IMR-90 (cell line): ENCODE results near the gene PSMA2. TPM values are rescaled to one million over a fixed set of nuclear protein-coding genes. Genes with fewer than 3 reads are reported as not detected.

Experiments used
- ATAC-seq: fragments of 200-7000 bp; cut with Tn5 transposase; 2 replicates; pipeline ENCODE4 v1.9.1; 2020; ENCODE audit warnings: low read depth, mild to moderate bottlenecking, moderate library complexity
- BruUV-seq: library from RNA; stranded (reverse); fragments of 400-500 nt; replicated peaks from 2 replicates; lab custom pipeline; 2021; lab: Mats Ljungman, UMichigan
- CTCF ChIA-PET: fragments of 300-600 bp; formaldehyde crosslinking; extraction: SDS; loops from one replicate; lab custom pipeline; 2021; ENCODE audit warnings: antibody characterized with exemption; lab: Yijun Ruan, JAX
- POLR2A ChIA-PET: fragments of 300-600 bp; sonication (Branson Sonifier 250); formaldehyde crosslinking; loops from one replicate; lab custom pipeline; 2022; ENCODE audit warnings: antibody characterized with exemption; ENCODE audit not compliant: unreplicated experiment; lab: Charles Lee
- DNase-seq: peaks from one replicate; pipeline ENCODE4 v3.0.0; 2013
- H2AFZ ChIP-seq: replicated peaks from 2 replicates; pipeline ENCODE3; 2013; ENCODE audit warnings: low read length, mild to moderate bottlenecking; ENCODE audit not compliant: poor library complexity
- H2AK5ac ChIP-seq: 2 replicates; pipeline ENCODE4 v1.6.1; 2013; ENCODE audit warnings: low read depth, low read length, inconsistent platforms
- H2AK9ac ChIP-seq: replicated peaks from 2 replicates; pipeline ENCODE3; 2013; ENCODE audit warnings: mild to moderate bottlenecking, low read depth, low read length, moderate library complexity; ENCODE audit not compliant: poor library complexity
- H2BK120ac ChIP-seq: 2 replicates; pipeline ENCODE4 v1.6.1; 2013; ENCODE audit warnings: low read depth, low read length, inconsistent platforms
- H2BK15ac ChIP-seq: 3 replicates; pipeline ENCODE4 v1.6.1; 2013; ENCODE audit warnings: low read depth, low read length, inconsistent platforms
- H2BK20ac ChIP-seq: 2 replicates; pipeline ENCODE4 v1.6.1; 2013; ENCODE audit warnings: low read depth, mild to moderate bottlenecking, inconsistent platforms, low read length, moderate library complexity
- H2BK5ac ChIP-seq: 2 replicates; pipeline ENCODE4 v1.6.1; 2013; ENCODE audit warnings: mild to moderate bottlenecking, low read depth, low read length, inconsistent platforms; ENCODE audit not compliant: poor library complexity, severe bottlenecking
- H3K14ac ChIP-seq: replicated peaks from 2 replicates; pipeline ENCODE4 v1.6.1; 2013; ENCODE audit warnings: low read depth, low read length, inconsistent platforms
- H3K18ac ChIP-seq: 2 replicates; pipeline ENCODE4 v1.6.1; 2013; ENCODE audit warnings: low read depth, low read length, control low read depth
- H3K23ac ChIP-seq: 2 replicates; pipeline ENCODE4 v1.6.1; 2013; ENCODE audit warnings: low read depth, low read length, inconsistent platforms
- H3K27ac ChIP-seq: 2 replicates; pipeline ENCODE4 v1.5.1; 2013; ENCODE audit warnings: mild to moderate bottlenecking, control low read depth, low read length; ENCODE audit not compliant: insufficient read depth
- H3K27me3 ChIP-seq: 2 replicates; pipeline ENCODE4 v1.6.1; 2013; ENCODE audit warnings: low read length; ENCODE audit not compliant: control insufficient read depth, insufficient read depth
- H3K36me3 ChIP-seq: 2 replicates; pipeline ENCODE4 v1.6.1; 2013; ENCODE audit warnings: low read length, mixed read lengths; ENCODE audit not compliant: control insufficient read depth, insufficient read depth
- H3K4ac ChIP-seq: 2 replicates; pipeline ENCODE4 v1.6.1; 2013; ENCODE audit warnings: low read depth, low read length, inconsistent platforms
- H3K4me1 ChIP-seq: 2 replicates; pipeline ENCODE4 v1.6.1; 2013; ENCODE audit warnings: low read length, mixed read lengths; ENCODE audit not compliant: control insufficient read depth, insufficient read depth
- H3K4me2 ChIP-seq: 2 replicates; pipeline ENCODE4 v1.6.1; 2013; ENCODE audit warnings: low read depth, mild to moderate bottlenecking, control low read depth, low read length, moderate library complexity
- H3K4me3 ChIP-seq: 2 replicates; pipeline ENCODE4 v1.5.1; 2013; ENCODE audit warnings: low read depth, mild to moderate bottlenecking, control low read depth, low read length, moderate library complexity; ENCODE audit not compliant: insufficient read depth
- H3K56ac ChIP-seq: 2 replicates; pipeline ENCODE4 v1.6.1; 2013; ENCODE audit warnings: low read length, inconsistent platforms; ENCODE audit not compliant: insufficient read depth; ENCODE audit errors: extremely low read depth
- H3K79me1 ChIP-seq, 2 experiments: 2 replicates each; pipeline ENCODE4 v1.6.1; 2013; ENCODE audit warnings: low read length in 2 of 2, inconsistent platforms in 1 of 2, low read depth in 1 of 2
- H3K9ac ChIP-seq: 2 replicates; pipeline ENCODE4 v1.6.1; 2013; ENCODE audit warnings: low read depth, low read length, control low read depth
- H3K9me1 ChIP-seq: 2 replicates; pipeline ENCODE4 v1.6.1; 2013; ENCODE audit warnings: low read length, inconsistent platforms; ENCODE audit not compliant: insufficient read depth
- H3K9me3 ChIP-seq: 2 replicates; pipeline ENCODE4 v1.6.1; 2013; ENCODE audit warnings: low read length; ENCODE audit not compliant: control insufficient read depth, insufficient read depth
- H4K20me1 ChIP-seq: 2 replicates; pipeline ENCODE4 v1.6.1; 2013; ENCODE audit warnings: low read length, inconsistent platforms; ENCODE audit not compliant: insufficient read depth
- H4K5ac ChIP-seq: 2 replicates; pipeline ENCODE4 v1.6.1; 2013; ENCODE audit warnings: mild to moderate bottlenecking, low read depth, low read length, control low read depth
- H4K8ac ChIP-seq, 2 experiments: 2 replicates each; pipeline ENCODE4 v1.6.1; 2013; ENCODE audit warnings: low read depth in 2 of 2, low read length in 2 of 2, control low read depth in 1 of 2, inconsistent platforms in 1 of 2
- H4K91ac ChIP-seq: 2 replicates; pipeline ENCODE4 v1.6.1; 2013; ENCODE audit warnings: low read depth, low read length, inconsistent platforms; ENCODE audit not compliant: insufficient read depth
- POLR2A ChIP-seq: IDR thresholded peaks from 2 replicates; pipeline ENCODE4 v1.6.1; 2012; ENCODE audit warnings: mild to moderate bottlenecking, low read depth, low read length
- RCOR1 ChIP-seq: IDR thresholded peaks from 2 replicates; pipeline ENCODE4 v1.6.1; 2012; ENCODE audit warnings: mild to moderate bottlenecking, low read length, improper control_type of control experiment; ENCODE audit not compliant: insufficient replicate concordance
- RFX5 ChIP-seq: IDR thresholded peaks from 2 replicates; pipeline ENCODE4 v1.8.0; 2012; ENCODE audit warnings: low read depth, mild to moderate bottlenecking, low read length, moderate library complexity
- WGBS, 2 experiments: methylation state at CpG; one replicate each; pipeline versions ENCODE4 v1.1.5 to v1.1.7; 2013; ENCODE audit warnings: missing lambda C conversion rate in 2 of 2; ENCODE audit not compliant: insufficient read length in 1 of 2; ENCODE audit errors: extremely low coverage in 2 of 2; 5-methylcytosine and 5-hydroxymethylcytosine counted together
- dilution Hi-C: fragments of 300-500 bp; cut with HindIII; formaldehyde crosslinking; loops from one replicate; pipeline ENCODE4 v1.14.3; 2018; ENCODE audit warnings: low sequenced_read_pairs; ENCODE audit not compliant: unreplicated experiment
- in situ Hi-C: fragments of 300-500 bp; cut with MboI; formaldehyde crosslinking; loops from 3 replicates; pipeline ENCODE4 v1.14.3; 2019; ENCODE audit warnings: low sequenced_read_pairs, inconsistent platforms, mixed read lengths
- intact Hi-C: fragments of 100-400 bp; cut with micrococcal nuclease; formaldehyde crosslinking; loops from 2 replicates; pipeline ENCODE4 v1.10.0; 2022
- polyA plus RNA-seq, 3 experiments: library from polyadenylated mRNA; depleted of rRNA; stranded (reverse); fragments of >200 nt; gene quantifications; 2 replicates each; pipeline ENCODE4 v1.2.3, GENCODE V29; 2012; ENCODE audit warnings: low replicate concordance in 1 of 3
- total RNA-seq: library from RNA; depleted of rRNA; stranded (reverse); fragments of >200 nt; gene quantifications from 2 replicates; pipeline ENCODE4 v1.2.3, GENCODE V29; 2012

PSMA2 gene
- total and polyA plus RNA-seq, 2 of the 4 experiments (the other 2 are of a cell fraction), result 106 to 138 TPM

- Histone ChIP-seq H3K9me3 (no peaks in the 10 kb centered on the region), H3K36me3 (peaks cover 21% of the 10 kb centered on the region), H3K4me2 (no peak overlapping the region), H3K79me1 (peaks cover 11 to 41% of the 10 kb centered on the region in 2 experiments), H4K91ac (no peak overlapping the region), H3K4me1 (peaks cover 2% of the 10 kb centered on the region; the same call in 1 of the 2 replicates), H2AK9ac (no peak overlapping the region), H3K14ac (no peak overlapping the region), H4K20me1 (peaks cover 23% of the 10 kb centered on the region), H4K5ac (no peak overlapping the region), H2BK20ac (no peak overlapping the region), H2BK5ac (no peak overlapping the region), H2AK5ac (no peak overlapping the region), H3K27ac (no peak overlapping the region), H3K4me3 (no peak overlapping the region), H3K9ac (no peak overlapping the region), H4K8ac (no peak overlapping the region), H3K9me1 (no peaks in the 10 kb centered on the region; the same call in 1 of the 2 replicates), H2BK120ac (no peak overlapping the region), H3K56ac (no peak overlapping the region), H2AFZ (no peak overlapping the region), H3K4ac (no peak overlapping the region), H3K18ac (no peak overlapping the region), H3K23ac (no peak overlapping the region), H2BK15ac (no peak overlapping the region), H3K27me3 (no peaks in the 10 kb centered on the region)
- no CpG with 5 or more reads among the region's 1 CpG for WGBS, 2 experiments
- dilution Hi-C loops, result loop anchor here (25.0 kb wide), 1 partner anchor 312 kb away; no protein-coding TSS in a partner anchor
- TF ChIP-seq RCOR1 (no peak), RFX5 (no peak), POLR2A (no peak)
- ATAC-seq (no peak), DNase-seq (no peak)
- ChIA-PET POLR2A (no interaction called here), CTCF (no interaction called here)
- intact Hi-C loops, result no loop called here
- BruUV-seq, result no TSS peak
- in situ Hi-C loops, result loop anchor here (25.0 kb wide), 1 partner anchor 912 kb away; no protein-coding TSS in a partner anchor
These were observed 6.3 kb downstream of the PSMA2 start for GRCh38 chr7:42925630-42926029.
